C4-2B (cell line): ENCODE results near the gene TMEM182.

Experiments
- ZFX ChIP-seq: fragments of 450-650 bp; IDR thresholded peaks from 2 replicates; pipeline ENCODE4 v1.6.1; 2017
- TF ChIP-seq, protein P1 (sequence below): fragments of 450-650 bp; conservative IDR thresholded peaks from 2 replicates; pipeline ENCODE4 v1.5.1; 2017; ENCODE audit warnings: mild to moderate bottlenecking

DNA sequence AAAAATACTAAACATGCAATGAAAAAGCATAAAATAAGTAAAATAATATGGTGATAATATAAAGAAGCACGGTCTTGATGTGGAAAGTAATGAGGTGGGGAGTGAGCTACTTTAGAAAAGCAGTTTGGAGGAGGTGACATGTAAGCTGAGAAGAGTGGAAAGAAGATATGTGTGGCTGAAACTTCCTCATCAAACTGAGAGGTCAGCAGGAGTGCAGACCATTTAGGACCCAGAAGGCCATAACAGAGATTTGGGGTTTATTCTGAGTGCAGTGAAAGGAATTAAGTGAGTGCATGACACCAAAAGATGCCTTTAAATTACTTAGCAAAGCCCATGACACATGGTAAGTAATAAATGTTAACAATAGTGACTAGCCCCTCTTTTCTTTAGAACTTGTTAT lies 24.4 kb upstream of the TMEM182 start:
- TF ChIP-seq, protein P1, sequence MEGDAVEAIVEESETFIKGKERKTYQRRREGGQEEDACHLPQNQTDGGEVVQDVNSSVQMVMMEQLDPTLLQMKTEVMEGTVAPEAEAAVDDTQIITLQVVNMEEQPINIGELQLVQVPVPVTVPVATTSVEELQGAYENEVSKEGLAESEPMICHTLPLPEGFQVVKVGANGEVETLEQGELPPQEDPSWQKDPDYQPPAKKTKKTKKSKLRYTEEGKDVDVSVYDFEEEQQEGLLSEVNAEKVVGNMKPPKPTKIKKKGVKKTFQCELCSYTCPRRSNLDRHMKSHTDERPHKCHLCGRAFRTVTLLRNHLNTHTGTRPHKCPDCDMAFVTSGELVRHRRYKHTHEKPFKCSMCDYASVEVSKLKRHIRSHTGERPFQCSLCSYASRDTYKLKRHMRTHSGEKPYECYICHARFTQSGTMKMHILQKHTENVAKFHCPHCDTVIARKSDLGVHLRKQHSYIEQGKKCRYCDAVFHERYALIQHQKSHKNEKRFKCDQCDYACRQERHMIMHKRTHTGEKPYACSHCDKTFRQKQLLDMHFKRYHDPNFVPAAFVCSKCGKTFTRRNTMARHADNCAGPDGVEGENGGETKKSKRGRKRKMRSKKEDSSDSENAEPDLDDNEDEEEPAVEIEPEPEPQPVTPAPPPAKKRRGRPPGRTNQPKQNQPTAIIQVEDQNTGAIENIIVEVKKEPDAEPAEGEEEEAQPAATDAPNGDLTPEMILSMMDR = no peak
- no peak for TF ChIP-seq ZFX
